HepG2 (cell line): ENCODE measurements around the gene TADA2B. TPM values are rescaled to one million over a fixed set of nuclear protein-coding genes. Genes with fewer than 3 reads are reported as not detected.

Source experiments
- AHDC1 ChIP-seq: sonication (generic); formaldehyde crosslinking; IDR thresholded peaks from 2 replicates; pipeline ENCODE4 v1.5.1; 2020; ENCODE audit warnings: mild to moderate bottlenecking, missing genetic modification reagents, borderline replicate concordance
- DMAP1 ChIP-seq: IDR thresholded peaks from 2 replicates; pipeline ENCODE4 v1.6.1; 2016
- ELK4 ChIP-seq: sonication (generic); formaldehyde crosslinking; IDR thresholded peaks from 2 replicates; pipeline ENCODE4 v1.9.0; 2021; ENCODE audit warnings: missing genetic modification reagents, borderline replicate concordance
- HDAC1 ChIP-seq: sonication (generic); formaldehyde crosslinking; IDR thresholded peaks from 2 replicates; pipeline ENCODE4 v1.5.1; 2020; ENCODE audit warnings: mild to moderate bottlenecking, missing genetic modification reagents
- HOXA5 ChIP-seq: sonication (generic); formaldehyde crosslinking; IDR thresholded peaks from 2 replicates; pipeline ENCODE4 v1.4.0; 2020; ENCODE audit warnings: missing genetic modification reagents
- ISL2 ChIP-seq: sonication (generic); formaldehyde crosslinking; IDR thresholded peaks from 2 replicates; pipeline ENCODE4 v1.5.0; 2020; ENCODE audit warnings: missing genetic modification reagents
- KDM2A ChIP-seq: sonication (generic); formaldehyde crosslinking; IDR thresholded peaks from 2 replicates; pipeline ENCODE4 v1.4.0; 2020; ENCODE audit warnings: low read depth, missing genetic modification reagents, borderline replicate concordance
- MED8 ChIP-seq: sonication (generic); formaldehyde crosslinking; IDR thresholded peaks from 2 replicates; pipeline ENCODE4 v1.8.1; 2023; ENCODE audit warnings: mild to moderate bottlenecking, missing genetic modification reagents; ENCODE audit not compliant: insufficient replicate concordance
- PHF8 ChIP-seq: sonication (generic); formaldehyde crosslinking; IDR thresholded peaks from 2 replicates; pipeline ENCODE4 v1.5.0; 2020; ENCODE audit warnings: missing genetic modification reagents
- RFXAP ChIP-seq: sonication (generic); formaldehyde crosslinking; IDR thresholded peaks from 2 replicates; pipeline ENCODE4 v1.4.0; 2020; ENCODE audit warnings: missing genetic modification reagents, borderline replicate concordance
- SPEN ChIP-seq: sonication (generic); formaldehyde crosslinking; IDR thresholded peaks from 2 replicates; pipeline ENCODE4 v1.5.1; 2020; ENCODE audit warnings: low read depth, mild to moderate bottlenecking, missing genetic modification reagents
- SRF ChIP-seq: IDR thresholded peaks from 2 replicates; pipeline ENCODE4 v1.6.1; 2011; ENCODE audit warnings: mild to moderate bottlenecking, low read depth, low read length, moderate library complexity
- YY1 ChIP-seq: IDR thresholded peaks from 2 replicates; pipeline ENCODE4 v1.6.1; 2011; ENCODE audit warnings: low read length, low read depth, moderate library complexity, mild to moderate bottlenecking; ENCODE audit not compliant: insufficient read depth, insufficient replicate concordance
- ZNF567 ChIP-seq: sonication (generic); formaldehyde crosslinking; IDR thresholded peaks from 2 replicates; pipeline ENCODE4 v1.8.1; 2023; ENCODE audit warnings: mild to moderate bottlenecking, missing genetic modification reagents, borderline replicate concordance
- polyA plus RNA-seq, 8 experiments: library from polyadenylated mRNA; depleted of rRNA in 3 of 8; stranded (reverse) in 7 of 8; unstranded in 1 of 8; fragments of >200 nt; fragmentation: Illumina TruSeq in 4 of 8; extraction: Trizol in 4 of 8; gene quantifications; 2 replicates each; pipeline versions ENCODE4 v1.2.1 to v1.2.3, GENCODE V29; 2011 to 2016; ENCODE audit warnings: low read depth in 4 of 8, missing spikeins in 1 of 8, mixed read lengths in 1 of 8; ENCODE audit not compliant: insufficient read depth in 1 of 8
- total RNA-seq, 5 experiments: library from RNA; depleted of rRNA; stranded (reverse); fragments of >200 nt; fragmentation: Illumina TruSeq; extraction: Trizol; gene quantifications; 2 replicates each; pipeline ENCODE4 v1.2.3, GENCODE V29; 2016; ENCODE audit warnings: low read depth in 1 of 5
- TF ChIP-seq, protein P1 (sequence below): IDR thresholded peaks from 2 replicates; pipeline ENCODE4 v1.4.0; 2020; ENCODE audit warnings: mild to moderate bottlenecking, missing genetic modification reagents
- TF ChIP-seq, protein P2 (sequence below): sonication (generic); formaldehyde crosslinking; IDR thresholded peaks from 2 replicates; pipeline ENCODE4 v1.8.0; 2022; ENCODE audit warnings: missing genetic modification reagents, mild to moderate bottlenecking, borderline replicate concordance

Gene TADA2B
- total and polyA plus RNA-seq, 2 of the 13 experiments (the other 11 are each of a cell fraction or from before 2014, with no cell fraction given): 4.6 to 8.9 TPM

- TF ChIP-seq AHDC1 (CRISPR knock-in tag) (no peak), SRF (no peak), ZNF567 (CRISPR knock-in tag) (no peak), YY1 (peak; percentile 71), KDM2A (CRISPR knock-in tag) (peak; percentile 72), DMAP1 (CRISPR knock-in tag) (peak; percentile 23; the same call in 1 of the 2 replicates), ISL2 (no peak), PHF8 (CRISPR knock-in tag) (peak; percentile 84), HOXA5 (CRISPR knock-in tag) (peak; percentile 64; the same call in 1 of the 2 replicates), ELK4 (CRISPR knock-in tag) (0 out of 2 replicates have a peak, but pooled peaks have one; percentile 20), MED8 (no peak), RFXAP (0 out of 2 replicates have a peak, but pooled peaks have one; percentile 43), HDAC1 (CRISPR knock-in tag) (peak; percentile 57; the same call in 1 of the 2 replicates), SPEN (CRISPR knock-in tag) (peak; percentile 64)
- TF ChIP-seq, protein P1, sequence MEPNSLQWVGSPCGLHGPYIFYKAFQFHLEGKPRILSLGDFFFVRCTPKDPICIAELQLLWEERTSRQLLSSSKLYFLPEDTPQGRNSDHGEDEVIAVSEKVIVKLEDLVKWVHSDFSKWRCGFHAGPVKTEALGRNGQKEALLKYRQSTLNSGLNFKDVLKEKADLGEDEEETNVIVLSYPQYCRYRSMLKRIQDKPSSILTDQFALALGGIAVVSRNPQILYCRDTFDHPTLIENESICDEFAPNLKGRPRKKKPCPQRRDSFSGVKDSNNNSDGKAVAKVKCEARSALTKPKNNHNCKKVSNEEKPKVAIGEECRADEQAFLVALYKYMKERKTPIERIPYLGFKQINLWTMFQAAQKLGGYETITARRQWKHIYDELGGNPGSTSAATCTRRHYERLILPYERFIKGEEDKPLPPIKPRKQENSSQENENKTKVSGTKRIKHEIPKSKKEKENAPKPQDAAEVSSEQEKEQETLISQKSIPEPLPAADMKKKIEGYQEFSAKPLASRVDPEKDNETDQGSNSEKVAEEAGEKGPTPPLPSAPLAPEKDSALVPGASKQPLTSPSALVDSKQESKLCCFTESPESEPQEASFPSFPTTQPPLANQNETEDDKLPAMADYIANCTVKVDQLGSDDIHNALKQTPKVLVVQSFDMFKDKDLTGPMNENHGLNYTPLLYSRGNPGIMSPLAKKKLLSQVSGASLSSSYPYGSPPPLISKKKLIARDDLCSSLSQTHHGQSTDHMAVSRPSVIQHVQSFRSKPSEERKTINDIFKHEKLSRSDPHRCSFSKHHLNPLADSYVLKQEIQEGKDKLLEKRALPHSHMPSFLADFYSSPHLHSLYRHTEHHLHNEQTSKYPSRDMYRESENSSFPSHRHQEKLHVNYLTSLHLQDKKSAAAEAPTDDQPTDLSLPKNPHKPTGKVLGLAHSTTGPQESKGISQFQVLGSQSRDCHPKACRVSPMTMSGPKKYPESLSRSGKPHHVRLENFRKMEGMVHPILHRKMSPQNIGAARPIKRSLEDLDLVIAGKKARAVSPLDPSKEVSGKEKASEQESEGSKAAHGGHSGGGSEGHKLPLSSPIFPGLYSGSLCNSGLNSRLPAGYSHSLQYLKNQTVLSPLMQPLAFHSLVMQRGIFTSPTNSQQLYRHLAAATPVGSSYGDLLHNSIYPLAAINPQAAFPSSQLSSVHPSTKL (CRISPR knock-in tag): no peak
- TF ChIP-seq, protein P2, sequence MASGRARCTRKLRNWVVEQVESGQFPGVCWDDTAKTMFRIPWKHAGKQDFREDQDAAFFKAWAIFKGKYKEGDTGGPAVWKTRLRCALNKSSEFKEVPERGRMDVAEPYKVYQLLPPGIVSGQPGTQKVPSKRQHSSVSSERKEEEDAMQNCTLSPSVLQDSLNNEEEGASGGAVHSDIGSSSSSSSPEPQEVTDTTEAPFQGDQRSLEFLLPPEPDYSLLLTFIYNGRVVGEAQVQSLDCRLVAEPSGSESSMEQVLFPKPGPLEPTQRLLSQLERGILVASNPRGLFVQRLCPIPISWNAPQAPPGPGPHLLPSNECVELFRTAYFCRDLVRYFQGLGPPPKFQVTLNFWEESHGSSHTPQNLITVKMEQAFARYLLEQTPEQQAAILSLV (CRISPR knock-in tag): peak; percentile 44; the same call in 1 of the 2 replicates
These were observed at the start of gene TADA2B (continued) for GRCh38 chr4:7043284-7044136.
